Activated CD4-positive, alpha-beta T cell treated with anti-CD3 and anti-CD28 coated beads for 36 hours (primary cell): ENCODE measurements around the gene HOXB5. TPM values are rescaled to one million over a fixed set of nuclear protein-coding genes. Genes with fewer than 3 reads are reported as not detected.
A peak's percentile ranks its signal among the peaks of the same experiment; 100 is the strongest.

Experiments
- ATAC-seq: fragments of 200-7000 bp; cut with Tn5 transposase; one replicate; pipeline ENCODE4 v1.10.0; 2021; ENCODE audit warnings: mild to moderate bottlenecking, moderate library complexity
- CTCF ChIA-PET: fragments of 350-600 bp; sonication (Branson Sonifier 250); formaldehyde crosslinking; loops from one replicate; lab custom pipeline; 2021; ENCODE audit warnings: antibody characterized with exemption; lab: Charles Lee
- POLR2A ChIA-PET: fragments of 350-600 bp; sonication (Branson Sonifier 250); formaldehyde crosslinking; loops from one replicate; lab custom pipeline; 2021; ENCODE audit warnings: antibody characterized with exemption, inconsistent platforms; lab: Charles Lee
- DNase-seq: peaks from one replicate; pipeline ENCODE4 v3.0.0-alpha.2; 2020
- H3K27ac Mint-ChIP-seq: one replicate; pipeline ENCODE4 v1.8.0; 2021; ENCODE audit warnings: mixed read lengths
- H3K27me3 Mint-ChIP-seq: one replicate; pipeline ENCODE4 v1.8.0; 2021; ENCODE audit warnings: mixed read lengths
- H3K36me3 Mint-ChIP-seq: one replicate; pipeline ENCODE4 v1.8.0; 2021; ENCODE audit warnings: low read depth, mixed read lengths
- H3K4me1 Mint-ChIP-seq: one replicate; pipeline ENCODE4 v1.8.0; 2021; ENCODE audit warnings: mixed read lengths
- H3K4me3 Mint-ChIP-seq: one replicate; pipeline ENCODE4 v1.8.0; 2021; ENCODE audit warnings: mild to moderate bottlenecking, moderate library complexity, mixed read lengths
- H3K9me3 Mint-ChIP-seq: one replicate; pipeline ENCODE4 v1.8.0; 2021; ENCODE audit warnings: low read depth, mixed read lengths
- intact Hi-C, 2 experiments: fragments of 100-400 bp; cut with DNase I in 1 of 2; cut with micrococcal nuclease in 1 of 2; formaldehyde crosslinking; loops; one replicate each; pipeline versions ENCODE4 v1.14.2 to v1.15.1; 2022 to 2024; cut with DNase I, micrococcal nuclease
- total RNA-seq, 2 experiments: library from RNA; stranded (reverse); gene quantifications; one replicate each; pipeline ENCODE4 v1.2.3, GENCODE V29; 2021

The HOXB5 gene
- total RNA-seq, 2 experiments from 2014 or later, result not detected

GRCh38 chr17:48554412-48555257 lies 38.9 kb downstream of the HOXB5 start:
- no peaks in the 10 kb centered on the region for H3K9me3 Mint-ChIP-seq
- no peak for DNase-seq
- H3K27me3 Mint-ChIP-seq, result peaks cover 30% of the 10 kb centered on the region
- no peaks in the 10 kb centered on the region for H3K36me3 Mint-ChIP-seq
- CTCF ChIA-PET, result interaction anchor here (0.6 to 0.7 kb wide), 2 partner anchors 15 to 20 kb away, joined by 3 to 4 read pairs; no protein-coding TSS in a partner anchor
- intact Hi-C loops, result loop anchor here in 1 of 2 experiments (2.0 kb wide), 1 partner anchor 62 kb away; no protein-coding TSS in a partner anchor
- H3K4me1 Mint-ChIP-seq, result peaks cover 2% of the 10 kb centered on the region
- POLR2A ChIA-PET, result no interaction called here
- no peak for ATAC-seq
- H3K4me3 Mint-ChIP-seq, result peak overlapping the region; percentile 53
- H3K27ac Mint-ChIP-seq, result no peak overlapping the region

GRCh38 chr17:48553826-48554225 lies 39.8 kb downstream of the HOXB5 start:
- no peaks in the 10 kb centered on the region for H3K9me3 Mint-ChIP-seq
- peaks cover 30% of the 10 kb centered on the region for H3K27me3 Mint-ChIP-seq
- ATAC-seq (no peak), DNase-seq (no peak)
- H3K27ac Mint-ChIP-seq, result no peak overlapping the region
- intact Hi-C loops, result loop anchor here in 1 of 2 experiments (2.0 kb wide), 1 partner anchor 61 kb away; no protein-coding TSS in a partner anchor
- peaks cover 2% of the 10 kb centered on the region for H3K4me1 Mint-ChIP-seq
- no peak overlapping the region for H3K4me3 Mint-ChIP-seq
- ChIA-PET POLR2A (no interaction called here), CTCF (interaction anchor here (0.6 kb wide), 1 partner anchor 19 kb away, joined by 3 read pairs; no protein-coding TSS in a partner anchor)
- no peaks in the 10 kb centered on the region for H3K36me3 Mint-ChIP-seq

- POLR2A ChIA-PET, result no interaction called here
These were observed 40.4 kb downstream of the HOXB5 start for GRCh38 chr17:48553190-48553547.

GRCh38 chr17:48552466-48553189 lies 41.0 kb downstream of the HOXB5 start:
- Mint-ChIP-seq H3K36me3 (no peaks in the 10 kb centered on the region), H3K4me3 (no peak overlapping the region), H3K27me3 (peaks cover 24% of the 10 kb centered on the region), H3K27ac (no peak overlapping the region), H3K9me3 (no peaks in the 10 kb centered on the region), H3K4me1 (peaks cover 9% of the 10 kb centered on the region)
- POLR2A ChIA-PET, result no interaction called here
- DNase-seq, result no peak
- CTCF ChIA-PET, result no interaction called here
- intact Hi-C loops, result no loop called here
- ATAC-seq, result no peak

More at GRCh38 chr17:48553190-48553547, 40.4 kb downstream of the HOXB5 start:
- DNase-seq, result no peak
- Mint-ChIP-seq H3K4me3 (no peak overlapping the region), H3K9me3 (no peaks in the 10 kb centered on the region), H3K27ac (no peak overlapping the region), H3K4me1 (peaks cover 4% of the 10 kb centered on the region), H3K36me3 (no peaks in the 10 kb centered on the region), H3K27me3 (peaks cover 25% of the 10 kb centered on the region)
- no peak for ATAC-seq
- intact Hi-C loops, result no loop called here
- CTCF ChIA-PET, result no interaction called here

GRCh38 chr17:48551596-48552465 lies 41.7 kb downstream of the HOXB5 start:
- CTCF ChIA-PET, result no interaction called here
- DNase-seq (no peak), ATAC-seq (no peak)
- Mint-ChIP-seq H3K36me3 (no peaks in the 10 kb centered on the region), H3K9me3 (no peaks in the 10 kb centered on the region), H3K27ac (no peak overlapping the region), H3K4me3 (no peak overlapping the region), H3K27me3 (peaks cover 23% of the 10 kb centered on the region), H3K4me1 (peaks cover 9% of the 10 kb centered on the region)
- intact Hi-C loops, result no loop called here
- POLR2A ChIA-PET, result no interaction called here

GRCh38 chr17:48551214-48551555 lies 42.4 kb downstream of the HOXB5 start:
- POLR2A ChIA-PET, result no interaction called here
- CTCF ChIA-PET, result no interaction called here

GRCh38 chr17:48550502-48551213 lies 42.9 kb downstream of the HOXB5 start:
- peaks cover 9% of the 10 kb centered on the region for H3K4me1 Mint-ChIP-seq

More at GRCh38 chr17:48551214-48551555, 42.4 kb downstream of the HOXB5 start:
- ATAC-seq (no peak), DNase-seq (no peak)
- H3K4me1 Mint-ChIP-seq, result peaks cover 9% of the 10 kb centered on the region
- no peaks in the 10 kb centered on the region for H3K9me3 Mint-ChIP-seq
- intact Hi-C loops, result no loop called here
- no peak overlapping the region for H3K27ac Mint-ChIP-seq
- peaks cover 17% of the 10 kb centered on the region for H3K27me3 Mint-ChIP-seq
- H3K4me3 Mint-ChIP-seq, result no peak overlapping the region
- no peaks in the 10 kb centered on the region for H3K36me3 Mint-ChIP-seq

GRCh38 chr17:48549914-48550501 lies 43.6 kb downstream of the HOXB5 start:
- ChIA-PET POLR2A (no interaction called here), CTCF (interaction anchor here (1.1 to 2.1 kb wide), 2 partner anchors 43 to 198 kb away, joined by 3 to 8 read pairs; partner anchors contain the start of gene HOXB5)
- no peak for ATAC-seq
- no peaks in the 10 kb centered on the region for H3K9me3 Mint-ChIP-seq
- DNase-seq, result no peak
- H3K4me3 Mint-ChIP-seq, result no peak overlapping the region
- intact Hi-C loops, result no loop called here
- H3K36me3 Mint-ChIP-seq, result no peaks in the 10 kb centered on the region
- no peak overlapping the region for H3K27ac Mint-ChIP-seq
- peaks cover 10% of the 10 kb centered on the region for H3K4me1 Mint-ChIP-seq
- H3K27me3 Mint-ChIP-seq, result peaks cover 17% of the 10 kb centered on the region

More at GRCh38 chr17:48550502-48551213, 42.9 kb downstream of the HOXB5 start:
- POLR2A ChIA-PET, result no interaction called here
- peaks cover 15% of the 10 kb centered on the region for H3K27me3 Mint-ChIP-seq
- H3K9me3 Mint-ChIP-seq, result no peaks in the 10 kb centered on the region
- no peak overlapping the region for H3K27ac Mint-ChIP-seq
- CTCF ChIA-PET, result no interaction called here
- H3K4me3 Mint-ChIP-seq, result no peak overlapping the region
- DNase-seq (no peak), ATAC-seq (no peak)
- no peaks in the 10 kb centered on the region for H3K36me3 Mint-ChIP-seq
- intact Hi-C loops, result no loop called here

- Mint-ChIP-seq H3K36me3 (no peaks in the 10 kb centered on the region), H3K4me1 (peaks cover 13% of the 10 kb centered on the region), H3K27me3 (peaks cover 17% of the 10 kb centered on the region), H3K27ac (no peak overlapping the region), H3K9me3 (no peaks in the 10 kb centered on the region), H3K4me3 (no peak overlapping the region)
- intact Hi-C loops, result no loop called here
- no peak for ATAC-seq
- ChIA-PET POLR2A (interaction anchor here (0.5 kb wide), 1 partner anchor 1285 kb away, joined by 3 read pairs; no protein-coding TSS in a partner anchor), CTCF (interaction anchor here (1.1 to 2.1 kb wide), 2 partner anchors 44 to 197 kb away, joined by 3 to 8 read pairs; partner anchors contain the start of gene HOXB5)
- DNase-seq, result no peak
These were observed 44.3 kb downstream of the HOXB5 start for GRCh38 chr17:48549281-48549630.

- Mint-ChIP-seq H3K4me1 (peaks cover 16% of the 10 kb centered on the region), H3K27ac (peak overlapping the region; percentile 24)
- intact Hi-C loops, result no loop called here
These were observed 44.9 kb downstream of the HOXB5 start for GRCh38 chr17:48548523-48549280.

More at GRCh38 chr17:48548523-48549280, 44.9 kb downstream of the HOXB5 start:
- CTCF ChIA-PET, result interaction anchor here (0.7 to 2.1 kb wide), 4 partner anchors 41 to 197 kb away, joined by 3 to 8 read pairs (median 3); partner anchors contain the start of gene HOXB5
- no peak overlapping the region for H3K4me3 Mint-ChIP-seq
- ATAC-seq (no peak), DNase-seq (no peak)
- H3K9me3 Mint-ChIP-seq, result no peaks in the 10 kb centered on the region
- POLR2A ChIA-PET, result interaction anchor here (0.5 kb wide), 1 partner anchor 1286 kb away, joined by 3 read pairs; no protein-coding TSS in a partner anchor
- no peaks in the 10 kb centered on the region for H3K36me3 Mint-ChIP-seq
- H3K27me3 Mint-ChIP-seq, result peaks cover 20% of the 10 kb centered on the region
